Measurements from ENCODE around the gene AKAP13. TPM values are rescaled to one million over a fixed set of nuclear protein-coding genes. Genes with fewer than 3 reads are reported as not detected.
"Not testable (repeated sequence)": the region's sequence is repeated elsewhere in the genome, so short reads cannot be mapped to it uniquely, and the experiment has no call there.

AKAP13 gene
- total RNA-seq, 4 donors from 2014 or later: 128 to 460 (median 243) TPM

DNA sequence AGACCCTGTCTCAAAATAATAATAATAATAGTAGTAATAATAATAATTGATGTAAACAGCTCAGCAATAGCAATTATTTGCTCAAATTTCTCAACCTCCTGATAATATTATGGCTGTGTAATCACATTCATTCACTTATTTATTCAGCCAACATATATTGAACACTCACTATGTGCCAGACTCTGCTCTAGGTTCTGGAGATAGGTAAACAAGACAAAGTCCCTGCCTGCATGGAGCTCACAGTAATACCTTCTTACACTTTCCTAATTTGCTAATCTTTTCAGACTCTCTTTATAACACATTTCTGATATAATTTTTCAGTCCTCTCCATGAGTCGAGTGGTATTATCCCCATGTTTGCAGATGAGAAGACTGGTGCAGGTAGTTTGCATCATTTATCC is 276.7 kb downstream of the AKAP13 start:
- intact Hi-C loops (cut with DNase I; ENCODE audit: low total_unique reads): no loop called here
- TF ChIP-seq CTCF (IDR thresholded peaks at IDR 0.05) (no peak), POLR2A (IDR thresholded peaks at IDR 0.05) (no peak)
- no peak overlapping the region for H3K4me3 ChIP-seq
- H3K4me1 ChIP-seq: peaks cover 0 to 12% of the 10 kb centered on the region in 2 donors
- no peaks in the 10 kb centered on the region for H3K36me3 ChIP-seq
- DNase-seq: no peak
- no peaks in the 10 kb centered on the region for H3K27me3 ChIP-seq
- H3K27ac ChIP-seq: no peak overlapping the region
- no peaks in the 10 kb centered on the region for H3K9me3 ChIP-seq

- Histone ChIP-seq H3K9me3 (no peaks in the 10 kb centered on the region), H3K27ac (peak overlapping the region in 1 of 2 donors; percentile 45), H3K27me3 (no peaks in the 10 kb centered on the region), H3K36me3 (no peaks in the 10 kb centered on the region), H3K4me3 (no peak overlapping the region), H3K4me1 (peaks cover 0 to 12% of the 10 kb centered on the region in 2 donors)
- no peak for DNase-seq
- TF ChIP-seq POLR2A (IDR thresholded peaks at IDR 0.05): no peak
- no peak for TF ChIP-seq CTCF (IDR thresholded peaks at IDR 0.05)
- intact Hi-C loops (cut with DNase I; ENCODE audit: low total_unique reads): no loop called here
Measured at GRCh38 chr15:85658816-85659215, 278.4 kb downstream of the AKAP13 start.

- H3K36me3 ChIP-seq: no peaks in the 10 kb centered on the region
- H3K9me3 ChIP-seq: no peaks in the 10 kb centered on the region
- intact Hi-C loops (cut with DNase I; ENCODE audit: low total_unique reads): no loop called here
- no peak for TF ChIP-seq CTCF (IDR thresholded peaks at IDR 0.05)
- TF ChIP-seq POLR2A (IDR thresholded peaks at IDR 0.05): no peak
- no peak overlapping the region for H3K4me3 ChIP-seq
- H3K27me3 ChIP-seq: no peaks in the 10 kb centered on the region
- no peak for DNase-seq
- peak overlapping the region in 1 of 2 donors; percentile 38 for H3K27ac ChIP-seq
- peaks cover 0 to 14% of the 10 kb centered on the region in 2 donors for H3K4me1 ChIP-seq
Measured at GRCh38 chr15:85661859-85662258, 281.5 kb downstream of the AKAP13 start.

DNA sequence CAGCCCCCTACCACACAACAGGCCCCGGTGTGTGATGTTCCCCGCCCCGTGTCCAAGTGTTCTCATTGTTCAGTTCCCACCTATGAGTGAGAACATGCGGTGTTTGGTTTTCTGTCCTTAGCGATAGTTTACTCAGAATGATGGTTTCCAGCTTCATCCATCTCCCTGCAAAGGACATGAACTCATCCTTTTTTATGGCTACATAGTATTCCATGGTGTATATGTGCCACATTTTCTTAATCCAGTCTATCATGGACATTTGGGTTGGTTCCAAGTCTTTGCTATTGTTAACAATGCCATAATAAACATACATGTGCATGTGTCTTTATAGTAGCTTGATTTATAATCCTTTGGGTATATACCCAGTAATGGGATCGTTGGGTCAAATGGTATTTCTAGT is 285.3 kb downstream of the AKAP13 start:
- H3K36me3 ChIP-seq; H3K9me3 ChIP-seq; intact Hi-C loops (cut with DNase I; ENCODE audit: low total_unique reads); H3K4me3 ChIP-seq; DNase-seq; H3K27me3 ChIP-seq: not testable (repeated sequence)
- Histone ChIP-seq H3K4me1 (peaks cover 12 to 19% of the 10 kb centered on the region in 2 donors), H3K27ac (peak overlapping the region in 1 of 2 donors; percentile 5)

- no peaks in the 10 kb centered on the region for H3K9me3 ChIP-seq
- no peaks in the 10 kb centered on the region for H3K36me3 ChIP-seq
- no peak overlapping the region for H3K4me3 ChIP-seq
- H3K27me3 ChIP-seq: no peaks in the 10 kb centered on the region
- peaks cover 19 to 26% of the 10 kb centered on the region in 2 donors for H3K4me1 ChIP-seq
- intact Hi-C loops (cut with DNase I; ENCODE audit: low total_unique reads): no loop called here
- peak; percentile 59 to 80 for DNase-seq
- H3K27ac ChIP-seq: peak overlapping the region; percentile 80 to 97
- TF ChIP-seq CTCF (IDR thresholded peaks at IDR 0.05) (no peak), POLR2A (IDR thresholded peaks at IDR 0.05) (no peak)
Measured at GRCh38 chr15:85667491-85668424, 287.4 kb downstream of the AKAP13 start.

All from uterus (tissue), 4 donors.